Endothelial cell of umbilical vein (primary cell): Measurements from ENCODE around the gene CFD. TPM values are rescaled to one million over a fixed set of nuclear protein-coding genes. Genes with fewer than 3 reads are reported as not detected.

Experiments used
- BruUV-seq: library from RNA; stranded (reverse); fragments of 400-500 nt; replicated peaks from 2 replicates; lab custom pipeline; 2021; lab: Mats Ljungman, UMichigan
- CTCF ChIA-PET: fragments of 300-600, 350-600 bp; sonication (Branson Sonifier 250); formaldehyde crosslinking; loops from one replicate; lab custom pipeline; 2021; ENCODE audit warnings: antibody characterized with exemption, inconsistent platforms; lab: Charles Lee
- POLR2A ChIA-PET: fragments of 300-600, 350-600 bp; sonication (Branson Sonifier 250); formaldehyde crosslinking; loops from one replicate; lab custom pipeline; 2021; ENCODE audit warnings: antibody characterized with exemption, inconsistent platforms; lab: Charles Lee
- DNase-seq: peaks from one replicate; pipeline ENCODE4 v3.0.0-alpha.2; 2011; ENCODE audit warnings: low read depth, low spot score
- FAIRE-seq: peaks from 2 replicates; lab custom pipeline; 2011; peaks lifted over from hg19 to GRCh38; lab: Jason Lieb, UNC
- H2AFZ ChIP-seq: 2 replicates; pipeline ENCODE4 v1.6.0; 2012; ENCODE audit warnings: low read depth, low read length, control low read depth, inconsistent platforms
- H3K27ac ChIP-seq: 2 replicates; pipeline ENCODE4 v1.5.1; 2011; ENCODE audit warnings: low read depth, mild to moderate bottlenecking, control low read depth, low read length, moderate library complexity; ENCODE audit not compliant: insufficient read depth
- H3K27me3 ChIP-seq, 2 experiments: 2 replicates each; pipeline versions ENCODE4 v1.6.0 to v1.6.1; 2011; ENCODE audit warnings: low read length in 2 of 2, mixed read lengths in 1 of 2; ENCODE audit not compliant: control insufficient read depth in 2 of 2, insufficient read depth in 2 of 2
- H3K36me3 ChIP-seq, 2 experiments: 2 replicates in 1 of 2; 3 replicates in 1 of 2; pipeline ENCODE4 v1.5.1; 2011; ENCODE audit warnings: low read length in 2 of 2, mild to moderate bottlenecking in 1 of 2, moderate library complexity in 1 of 2; ENCODE audit not compliant: control insufficient read depth in 2 of 2, insufficient read depth in 2 of 2; ENCODE audit errors: extremely low read depth in 1 of 2
- H3K4me1 ChIP-seq: 3 replicates; pipeline ENCODE4 v1.5.1; 2011; ENCODE audit warnings: mild to moderate bottlenecking, low read length; ENCODE audit not compliant: control insufficient read depth, insufficient read depth; ENCODE audit errors: extremely low read depth
- H3K4me2 ChIP-seq: 2 replicates; pipeline ENCODE4 v1.6.1; 2011; ENCODE audit warnings: low read length, control low read depth, mixed read lengths; ENCODE audit not compliant: insufficient read depth
- H3K4me3 ChIP-seq, 3 experiments: fragments of 200-600 bp in 1 of 3; sonication (generic), shearing (Covaris generic) in 1 of 3; replicated peaks in 1 of 3; 2 replicates each; pipeline ENCODE4 v1.5.1; 2011 to 2016; ENCODE audit warnings: control low read depth in 3 of 3, low read length in 3 of 3, mild to moderate bottlenecking in 2 of 3, inconsistent platforms in 1 of 3, low read depth in 1 of 3, moderate library complexity in 1 of 3; ENCODE audit not compliant: insufficient read depth in 1 of 3
- H3K79me2 ChIP-seq: 2 replicates; pipeline ENCODE4 v1.6.0; 2012; ENCODE audit warnings: low read length, inconsistent platforms; ENCODE audit not compliant: control insufficient read depth, insufficient read depth
- H3K9ac ChIP-seq: replicated peaks from 2 replicates; pipeline ENCODE3; 2011; ENCODE audit warnings: low read length, control low read depth; ENCODE audit not compliant: insufficient read depth; ENCODE audit errors: extremely low read depth
- H3K9me1 ChIP-seq: replicated peaks from 3 replicates; pipeline ENCODE4 v1.6.0; 2011; ENCODE audit warnings: mild to moderate bottlenecking, low read length; ENCODE audit not compliant: control insufficient read depth, insufficient read depth; ENCODE audit errors: extremely low read depth
- H3K9me3 ChIP-seq: replicated peaks from 2 replicates; pipeline ENCODE4 v1.5.1; 2012; ENCODE audit warnings: low read length, inconsistent platforms; ENCODE audit not compliant: control insufficient read depth, insufficient read depth
- H4K20me1 ChIP-seq: replicated peaks from 2 replicates; pipeline ENCODE3; 2011; ENCODE audit warnings: mild to moderate bottlenecking, low read length; ENCODE audit not compliant: control insufficient read depth, insufficient read depth; ENCODE audit errors: extremely low read depth
- CTCF ChIP-seq, 2 donors: IDR thresholded peaks; 1 replicate in 1 of 2; 2 replicates in 1 of 2; pipeline ENCODE4 v1.5.1; 2011; ENCODE audit warnings: low read length in 2 of 2, mild to moderate bottlenecking in 2 of 2, moderate library complexity in 2 of 2, control low read depth in 1 of 2, inconsistent platforms in 1 of 2, low read depth in 1 of 2; ENCODE audit not compliant: insufficient read depth in 1 of 2; ENCODE audit errors: extremely low read depth in 1 of 2
- GATA2 ChIP-seq: IDR thresholded peaks from 2 replicates; pipeline ENCODE4 v1.7.0; 2011; ENCODE audit warnings: low read depth, mild to moderate bottlenecking, moderate library complexity, mixed read lengths, low read length; ENCODE audit not compliant: insufficient read length, insufficient read depth
- MAX ChIP-seq: IDR thresholded peaks from 2 replicates; pipeline ENCODE4 v1.6.1; 2011; ENCODE audit not compliant: insufficient read depth, insufficient read length
- POLR2AphosphoS5 ChIP-seq: IDR thresholded peaks from 2 replicates; pipeline ENCODE4 v1.6.1; 2012; ENCODE audit warnings: low read depth, mild to moderate bottlenecking, control low read depth, low read length, moderate library complexity; ENCODE audit not compliant: insufficient read depth
- dilution Hi-C: fragments of 300-500 bp; cut with MboI; formaldehyde crosslinking; loops from one replicate; pipeline ENCODE4 v1.15.0; 2019; ENCODE audit warnings: low sequenced_read_pairs; ENCODE audit not compliant: extremely low pct_ligation_motif_present
- intact Hi-C: fragments of 100-400 bp; cut with micrococcal nuclease; formaldehyde crosslinking; loops from one replicate; pipeline ENCODE4 v1.10.0; 2022
- polyA plus RNA-seq, 4 experiments: library from polyadenylated mRNA; depleted of rRNA in 3 of 4; stranded (reverse) in 3 of 4; unstranded in 1 of 4; fragments of >200 nt; gene quantifications; 2 replicates each; pipeline versions ENCODE4 v1.2.1 to v1.2.3, GENCODE V29; 2011 to 2012; ENCODE audit warnings: missing spikeins in 1 of 4
- total RNA-seq: library from RNA; stranded (reverse); gene quantifications from 2 replicates; pipeline ENCODE4 v1.2.3, GENCODE V29; 2021

The CFD gene
- total and polyA plus RNA-seq, 2 donors (not counting 3 experiments of a cell fraction or from before 2014, with no cell fraction given) = 0.25 to 0.40 TPM

- H3K4me1 ChIP-seq = no peaks in the 10 kb centered on the region
- dilution Hi-C loops = no loop called here
- peaks cover 0 to 11% of the 10 kb centered on the region in 2 experiments for H3K36me3 ChIP-seq
- H3K9me1 ChIP-seq = no peaks in the 10 kb centered on the region
- TF ChIP-seq POLR2AphosphoS5 = no peak
- TF ChIP-seq MAX = no peak
- TF ChIP-seq GATA2 = no peak
- intact Hi-C loops = no loop called here
- H3K27me3 ChIP-seq = no peaks in the 10 kb centered on the region
- H4K20me1 ChIP-seq = no peaks in the 10 kb centered on the region
- BruUV-seq = no TSS peak
- H3K4me3 ChIP-seq = no peak overlapping the region
- no peak overlapping the region for H3K4me2 ChIP-seq
- POLR2A ChIA-PET = no interaction called here
- H2AFZ ChIP-seq = no peak overlapping the region
- no peak overlapping the region for H3K27ac ChIP-seq
- CTCF ChIA-PET = interaction anchor here (0.7 to 1.3 kb wide), 2 partner anchors 9 to 31 kb away, joined by 3 read pairs; no protein-coding TSS in a partner anchor
- H3K9ac ChIP-seq = no peak overlapping the region
- FAIRE-seq (no peak), DNase-seq (no peak)
- H3K9me3 ChIP-seq = no peaks in the 10 kb centered on the region
- peaks cover 5% of the 10 kb centered on the region for H3K79me2 ChIP-seq
These were observed 37.5 kb downstream of the CFD start for GRCh38 chr19:896999-897398.

- H3K27me3 ChIP-seq = no peaks in the 10 kb centered on the region
- H3K27ac ChIP-seq = no peak overlapping the region
- no peak overlapping the region for H3K4me2 ChIP-seq
- no peaks in the 10 kb centered on the region for H4K20me1 ChIP-seq
- no peak for FAIRE-seq
- H3K9ac ChIP-seq = no peak overlapping the region
- peaks cover 0 to 11% of the 10 kb centered on the region in 2 experiments for H3K36me3 ChIP-seq
- ChIA-PET POLR2A (no interaction called here), CTCF (interaction anchor here (0.7 to 1.3 kb wide), 2 partner anchors 8 to 32 kb away, joined by 3 read pairs; no protein-coding TSS in a partner anchor)
- H3K79me2 ChIP-seq = no peaks in the 10 kb centered on the region
- intact Hi-C loops = no loop called here
- dilution Hi-C loops = no loop called here
- no peaks in the 10 kb centered on the region for H3K9me1 ChIP-seq
- H3K9me3 ChIP-seq = no peaks in the 10 kb centered on the region
- no peaks in the 10 kb centered on the region for H3K4me1 ChIP-seq
- no peak for DNase-seq
- no peak overlapping the region for H2AFZ ChIP-seq
- H3K4me3 ChIP-seq = no peak overlapping the region
- TF ChIP-seq CTCF (IDR thresholded peaks at IDR 0.05; ENCODE audit: extremely low read depth in 1 of 2, insufficient read depth in 1 of 2, low read depth in 1 of 2, low read length in 2 of 2) (peak in 1 of 2 donors; percentile 15), MAX (no peak)
- BruUV-seq = no TSS peak
These were observed 38.1 kb downstream of the CFD start for GRCh38 chr19:897442-898039.
